ENCODE data around the gene FMN1.

Gene FMN1

DNA sequence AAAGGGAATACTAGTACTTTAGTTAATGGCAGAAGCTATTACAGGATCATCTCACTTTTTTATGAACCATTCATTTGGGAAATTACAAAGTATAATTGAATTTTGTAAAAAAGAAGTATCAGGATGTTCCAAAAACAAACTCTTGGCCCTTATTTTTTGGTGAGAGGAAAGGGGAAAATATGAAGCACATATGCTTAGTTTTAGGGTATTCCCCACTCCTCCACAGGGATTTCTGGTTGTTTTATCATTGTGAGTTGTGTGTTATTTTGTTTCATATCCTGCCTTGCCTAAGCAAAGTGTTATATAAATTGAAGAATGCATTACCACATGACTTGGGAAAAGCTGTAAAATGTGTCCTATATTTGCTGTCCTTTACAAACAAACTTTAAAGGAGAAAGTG, 227.0 kb downstream of the FMN1 start:
- Mint-ChIP-seq H3K27ac (no peak overlapping the region), H3K36me3 (ENCODE audit: low read depth) (peaks cover 15% of the 10 kb centered on the region), H3K4me3 (no peak overlapping the region), H3K4me1 (no peaks in the 10 kb centered on the region), H3K27me3 (ENCODE audit: low read depth, poor library complexity) (peaks cover 2% of the 10 kb centered on the region), H3K9me3 (no peaks in the 10 kb centered on the region)
- TF ChIP-seq, protein P1, sequence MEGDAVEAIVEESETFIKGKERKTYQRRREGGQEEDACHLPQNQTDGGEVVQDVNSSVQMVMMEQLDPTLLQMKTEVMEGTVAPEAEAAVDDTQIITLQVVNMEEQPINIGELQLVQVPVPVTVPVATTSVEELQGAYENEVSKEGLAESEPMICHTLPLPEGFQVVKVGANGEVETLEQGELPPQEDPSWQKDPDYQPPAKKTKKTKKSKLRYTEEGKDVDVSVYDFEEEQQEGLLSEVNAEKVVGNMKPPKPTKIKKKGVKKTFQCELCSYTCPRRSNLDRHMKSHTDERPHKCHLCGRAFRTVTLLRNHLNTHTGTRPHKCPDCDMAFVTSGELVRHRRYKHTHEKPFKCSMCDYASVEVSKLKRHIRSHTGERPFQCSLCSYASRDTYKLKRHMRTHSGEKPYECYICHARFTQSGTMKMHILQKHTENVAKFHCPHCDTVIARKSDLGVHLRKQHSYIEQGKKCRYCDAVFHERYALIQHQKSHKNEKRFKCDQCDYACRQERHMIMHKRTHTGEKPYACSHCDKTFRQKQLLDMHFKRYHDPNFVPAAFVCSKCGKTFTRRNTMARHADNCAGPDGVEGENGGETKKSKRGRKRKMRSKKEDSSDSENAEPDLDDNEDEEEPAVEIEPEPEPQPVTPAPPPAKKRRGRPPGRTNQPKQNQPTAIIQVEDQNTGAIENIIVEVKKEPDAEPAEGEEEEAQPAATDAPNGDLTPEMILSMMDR (IDR thresholded peaks at IDR 0.05): no peak
- no peak for DNase-seq

DNA sequence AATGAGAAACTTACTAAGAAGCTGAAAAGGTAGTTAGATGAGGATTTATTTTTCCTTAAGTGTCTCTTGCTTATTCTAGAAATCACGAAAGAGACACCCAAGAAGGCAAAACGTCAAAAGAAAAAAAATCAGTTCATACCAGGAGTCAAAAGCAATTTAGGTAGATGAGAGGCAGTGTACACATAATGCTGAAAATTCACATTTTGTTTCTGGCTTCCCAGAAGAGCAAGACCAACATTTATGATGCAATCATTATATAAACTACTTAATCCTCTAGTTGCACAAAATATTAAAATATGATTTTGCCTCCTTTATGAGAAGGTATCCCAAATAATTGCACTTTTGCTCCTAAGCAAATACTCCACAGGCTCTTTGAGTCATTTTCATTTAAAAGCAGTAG, 228.0 kb downstream of the FMN1 start:
- TF ChIP-seq, protein P1 (IDR thresholded peaks at IDR 0.05): no peak
- Mint-ChIP-seq H3K27ac (no peak overlapping the region), H3K36me3 (ENCODE audit: low read depth) (peaks cover 21% of the 10 kb centered on the region), H3K27me3 (ENCODE audit: low read depth, poor library complexity) (peaks cover 2% of the 10 kb centered on the region), H3K4me3 (no peak overlapping the region), H3K9me3 (peaks cover 7% of the 10 kb centered on the region), H3K4me1 (no peaks in the 10 kb centered on the region)
- no peak for DNase-seq

DNA sequence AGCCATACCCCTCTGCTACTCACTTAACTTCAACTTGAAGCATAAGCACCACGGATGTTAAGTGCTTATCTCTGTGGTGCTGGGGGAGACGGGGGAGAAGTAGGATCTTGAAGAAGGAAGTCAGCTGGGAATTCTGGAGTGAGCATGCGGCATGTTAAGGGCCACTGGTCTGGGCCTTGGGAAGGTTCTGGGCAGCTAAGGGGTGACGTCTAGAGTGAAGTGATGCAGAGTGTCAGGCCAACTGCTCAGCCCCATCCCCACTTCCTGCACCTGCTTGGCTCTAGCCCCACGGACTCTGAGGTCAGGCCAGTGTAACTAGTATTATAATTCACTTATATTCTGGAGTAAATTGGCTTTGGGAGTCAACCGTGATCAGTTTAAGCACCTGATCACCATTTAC, 228.6 kb downstream of the FMN1 start:
- H3K27me3 Mint-ChIP-seq (ENCODE audit: low read depth, poor library complexity): peaks cover 6% of the 10 kb centered on the region
- H3K9me3 Mint-ChIP-seq: peaks cover 11% of the 10 kb centered on the region
- DNase-seq: no peak
- TF ChIP-seq, protein P1 (IDR thresholded peaks at IDR 0.05): no peak
- H3K27ac Mint-ChIP-seq: peak overlapping the region; percentile 53
- peaks cover 24% of the 10 kb centered on the region for H3K36me3 Mint-ChIP-seq (ENCODE audit: low read depth)
- H3K4me1 Mint-ChIP-seq: no peaks in the 10 kb centered on the region
- H3K4me3 Mint-ChIP-seq: no peak overlapping the region

DNA sequence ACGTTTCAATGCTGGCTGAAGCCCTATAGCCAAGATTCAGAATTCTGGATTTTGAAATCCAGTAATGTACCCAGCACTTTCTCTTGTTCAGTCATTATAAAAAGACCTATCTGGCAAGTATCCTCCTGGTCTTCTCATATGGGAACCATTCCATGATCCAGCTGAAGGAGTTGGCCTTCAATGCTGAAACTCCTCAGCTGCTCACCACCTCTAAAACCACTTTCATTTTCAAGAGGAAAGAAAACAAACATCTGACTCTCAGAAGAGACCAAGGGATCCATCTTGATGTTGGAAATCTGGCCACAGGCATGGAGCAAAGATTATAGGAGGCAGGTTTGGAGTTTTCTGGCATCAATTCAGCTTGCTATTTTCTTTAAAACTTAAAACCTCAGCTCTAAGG, 235.4 kb downstream of the FMN1 start:
- DNase-seq: no peak
- peaks cover 23% of the 10 kb centered on the region for H3K9me3 Mint-ChIP-seq
- H3K4me3 Mint-ChIP-seq: no peak overlapping the region
- H3K36me3 Mint-ChIP-seq (ENCODE audit: low read depth): peaks cover 37% of the 10 kb centered on the region
- H3K4me1 Mint-ChIP-seq: peaks cover 32% of the 10 kb centered on the region
- H3K27ac Mint-ChIP-seq: no peak overlapping the region
- TF ChIP-seq, protein P1 (IDR thresholded peaks at IDR 0.05): no peak
- H3K27me3 Mint-ChIP-seq (ENCODE audit: low read depth, poor library complexity): peaks cover 3% of the 10 kb centered on the region

DNA sequence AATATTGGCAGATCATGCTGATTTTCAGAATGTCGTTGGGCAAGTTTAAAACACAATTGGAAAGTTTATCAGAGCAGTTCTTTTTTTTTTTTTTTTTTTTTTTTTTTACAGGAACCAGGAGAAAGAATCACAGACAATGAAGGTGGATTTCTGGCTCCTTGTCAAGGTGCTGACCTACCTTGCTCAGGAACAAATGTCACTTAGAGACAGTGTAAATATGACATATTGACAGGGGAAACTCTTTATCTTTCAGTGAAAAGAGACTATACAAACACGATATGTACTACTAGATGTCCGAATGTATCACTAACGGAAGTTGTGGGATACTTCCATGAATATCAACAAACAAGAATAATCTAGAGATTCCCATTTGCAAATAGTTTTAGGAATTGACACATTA, 237.3 kb downstream of the FMN1 start:
- TF ChIP-seq, protein P1 (IDR thresholded peaks at IDR 0.05): no peak
- H3K27me3 Mint-ChIP-seq (ENCODE audit: low read depth, poor library complexity): peaks cover 3% of the 10 kb centered on the region
- DNase-seq: no peak
- H3K4me3 Mint-ChIP-seq: no peak overlapping the region
- H3K9me3 Mint-ChIP-seq: peaks cover 23% of the 10 kb centered on the region
- H3K27ac Mint-ChIP-seq: no peak overlapping the region
- H3K36me3 Mint-ChIP-seq (ENCODE audit: low read depth): peaks cover 32% of the 10 kb centered on the region
- peaks cover 51% of the 10 kb centered on the region for H3K4me1 Mint-ChIP-seq

DNA sequence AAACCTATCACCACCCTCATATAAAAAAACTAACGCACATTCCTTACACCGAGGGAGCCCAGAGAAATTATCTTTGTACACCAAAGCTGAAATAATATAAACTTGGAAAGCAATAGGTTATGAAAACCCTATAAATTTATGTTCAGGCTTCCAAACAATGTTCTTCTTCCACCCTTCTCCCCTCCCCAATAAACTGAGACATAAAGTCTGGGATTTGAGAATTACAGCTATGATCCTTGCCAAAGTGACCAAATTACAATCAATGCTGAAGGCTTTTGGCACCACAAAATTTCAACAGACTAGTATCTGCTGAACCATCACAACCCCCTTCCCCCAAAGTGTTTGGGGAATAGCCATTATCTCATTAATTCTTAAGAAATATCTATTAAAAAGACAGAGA, 237.8 kb downstream of the FMN1 start:
- no peak for DNase-seq
- Mint-ChIP-seq H3K36me3 (ENCODE audit: low read depth) (peaks cover 28% of the 10 kb centered on the region), H3K4me3 (no peak overlapping the region), H3K4me1 (peaks cover 56% of the 10 kb centered on the region), H3K27ac (no peak overlapping the region), H3K27me3 (ENCODE audit: low read depth, poor library complexity) (peaks cover 3% of the 10 kb centered on the region), H3K9me3 (peaks cover 18% of the 10 kb centered on the region)
- TF ChIP-seq, protein P1 (IDR thresholded peaks at IDR 0.05): no peak

All from nephron progenitor cell (in vitro differentiated cells).